Spinal cord (tissue), 10 donors: Measurements from ENCODE around the gene LDLR. TPM values are rescaled to one million over a fixed set of nuclear protein-coding genes. Genes with fewer than 3 reads are reported as not detected.

ENCODE experiments used
- DNase-seq, 6 donors: peaks; one replicate each; pipeline versions ENCODE4 v3.0.0 to v3.0.0-alpha.2; 2013 to 2015; ENCODE audit warnings: low spot score in 6 of 6, low read depth in 4 of 6
- H3K27ac ChIP-seq: one replicate; pipeline ENCODE4 v1.5.1; 2013; ENCODE audit warnings: low read depth, low read length, control low read depth
- H3K27me3 ChIP-seq: one replicate; pipeline ENCODE4 v1.6.1; 2013; ENCODE audit warnings: low read length; ENCODE audit not compliant: control insufficient read depth, insufficient read depth
- H3K36me3 ChIP-seq: one replicate; pipeline ENCODE4 v1.6.1; 2013; ENCODE audit warnings: low read length; ENCODE audit not compliant: control insufficient read depth, insufficient read depth
- H3K4me1 ChIP-seq: one replicate; pipeline ENCODE4 v1.6.1; 2013; ENCODE audit warnings: low read length; ENCODE audit not compliant: control insufficient read depth, insufficient read depth
- H3K4me3 ChIP-seq: one replicate; pipeline ENCODE4 v1.5.1; 2013; ENCODE audit warnings: low read depth, low read length, control low read depth
- H3K9me3 ChIP-seq: one replicate; pipeline ENCODE4 v1.6.1; 2013; ENCODE audit warnings: low read length; ENCODE audit not compliant: control insufficient read depth, insufficient read depth
- WGBS: methylation state at CpG from one replicate; pipeline ENCODE4 v1.1.5; 2013; ENCODE audit warnings: missing lambda C conversion rate; ENCODE audit not compliant: insufficient coverage; 5-methylcytosine and 5-hydroxymethylcytosine counted together
- polyA plus RNA-seq, 2 donors: library from polyadenylated mRNA; unstranded; fragments of 120-200 nt; gene quantifications; one replicate each; pipeline ENCODE4 v1.2.1, GENCODE V29; 2013; ENCODE audit not compliant: insufficient read length in 2 of 2
- total RNA-seq, 2 donors: library from RNA; depleted of rRNA in 1 of 2; stranded (reverse); fragments of 120-200 nt in 1 of 2; fragments of >200 nt in 1 of 2; gene quantifications; one replicate each; pipeline versions ENCODE4 v1.2.3 to v1.2.4, GENCODE V29; 2013 to 2014
- donor health status: healthy.

Gene LDLR
- total and polyA plus RNA-seq, 4 donors = 29.8 to 70.9 (median 30.2) TPM

DNA sequence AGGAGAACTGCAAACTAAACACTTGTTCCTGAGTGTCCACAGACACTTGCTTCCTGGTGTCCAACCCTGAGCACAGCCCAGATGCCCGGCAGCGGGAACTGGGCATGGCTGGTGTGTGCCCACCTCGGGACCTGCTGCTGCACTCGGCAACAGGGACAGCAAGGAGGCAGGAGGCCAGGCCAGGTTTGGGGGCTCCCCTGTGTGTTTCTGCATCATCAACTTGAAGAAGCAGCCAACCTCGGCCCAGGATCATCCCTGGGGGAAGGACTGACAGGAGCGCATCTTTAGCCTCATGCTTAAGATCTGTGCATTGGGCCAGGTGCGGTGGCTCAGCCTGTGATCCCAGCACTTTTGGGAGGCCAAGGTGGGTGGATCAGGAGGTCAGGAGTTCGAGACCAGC is 35.1 kb upstream of the LDLR start:
- DNase-seq = no peak
- peaks cover 88% of the 10 kb centered on the region for H3K36me3 ChIP-seq
- no peaks in the 10 kb centered on the region for H3K27me3 ChIP-seq
- WGBS = 81% methylated on average over 6 of the region's 8 CpGs
- H3K4me3 ChIP-seq = no peak overlapping the region
- no peaks in the 10 kb centered on the region for H3K9me3 ChIP-seq
- no peak overlapping the region for H3K27ac ChIP-seq
- H3K4me1 ChIP-seq = peaks cover 4% of the 10 kb centered on the region

DNA sequence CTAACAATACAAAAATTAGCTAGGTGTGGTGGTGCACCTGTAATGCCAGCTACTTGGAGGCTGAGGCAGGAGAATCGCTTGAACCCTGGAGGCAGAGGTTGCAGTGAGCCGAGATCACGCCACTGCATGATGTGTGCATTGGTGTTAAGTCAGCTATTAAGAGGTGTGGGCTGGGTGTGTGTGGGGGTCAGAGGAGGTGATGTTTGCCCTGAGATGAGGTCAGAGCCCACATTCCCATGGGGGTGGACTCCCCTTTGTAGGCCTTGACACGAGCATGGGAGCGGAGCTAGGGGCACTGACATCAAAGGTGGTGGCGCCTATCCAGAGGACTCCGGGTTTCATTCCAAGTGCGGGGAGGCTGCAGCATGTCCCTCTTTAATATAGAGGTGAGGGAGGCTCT is 34.6 kb upstream of the LDLR start:
- Histone ChIP-seq H3K27ac (no peak overlapping the region), H3K9me3 (no peaks in the 10 kb centered on the region), H3K27me3 (no peaks in the 10 kb centered on the region), H3K4me3 (no peak overlapping the region), H3K4me1 (peaks cover 4% of the 10 kb centered on the region), H3K36me3 (peaks cover 88% of the 10 kb centered on the region)
- DNase-seq = no peak
- WGBS = 88% methylated on average over 7 of the region's 8 CpGs

DNA sequence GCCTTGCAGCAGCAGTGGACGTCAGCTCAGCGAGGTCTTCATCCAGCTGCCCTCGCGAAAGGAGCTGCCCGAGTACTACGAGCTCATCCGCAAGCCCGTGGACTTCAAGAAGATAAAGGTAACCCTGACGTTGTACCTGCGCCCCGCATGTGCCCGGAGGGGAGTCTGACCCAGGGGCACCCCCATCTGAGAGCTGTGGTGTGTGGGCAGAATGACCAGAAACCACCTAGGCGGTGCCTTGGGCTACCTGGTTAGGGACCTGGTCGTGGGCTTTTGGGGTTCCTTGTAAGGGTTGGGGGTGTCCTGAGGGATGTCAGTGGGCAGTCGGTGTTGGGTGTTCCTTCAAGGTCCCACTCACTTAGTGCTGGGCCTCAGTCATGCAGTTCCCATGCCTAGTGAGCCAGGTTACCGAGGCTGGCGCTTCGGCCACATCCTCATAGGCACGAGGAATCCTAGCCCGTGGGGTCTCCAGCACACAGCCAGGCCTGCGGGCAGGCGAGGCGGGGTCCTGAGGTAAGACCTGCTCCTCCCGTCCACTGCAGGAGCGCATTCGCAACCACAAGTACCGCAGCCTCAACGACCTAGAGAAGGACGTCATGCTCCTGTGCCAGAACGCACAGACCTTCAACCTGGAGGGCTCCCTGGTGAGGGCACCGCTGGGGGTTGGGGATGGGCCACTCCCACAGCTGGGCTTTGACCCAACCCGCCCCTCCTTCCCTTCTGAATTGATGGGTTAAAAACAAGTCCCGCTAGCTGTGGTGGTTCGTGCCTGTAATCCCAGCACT is 30.8 kb upstream of the LDLR start:
- Histone ChIP-seq H3K9me3 (no peaks in the 10 kb centered on the region), H3K27me3 (no peaks in the 10 kb centered on the region), H3K4me1 (peaks cover 4% of the 10 kb centered on the region), H3K4me3 (no peak overlapping the region), H3K27ac (no peak overlapping the region), H3K36me3 (peaks cover 95% of the 10 kb centered on the region)
- 93% methylated on average over 31 of the region's 34 CpGs for WGBS
- DNase-seq = no peak

DNA sequence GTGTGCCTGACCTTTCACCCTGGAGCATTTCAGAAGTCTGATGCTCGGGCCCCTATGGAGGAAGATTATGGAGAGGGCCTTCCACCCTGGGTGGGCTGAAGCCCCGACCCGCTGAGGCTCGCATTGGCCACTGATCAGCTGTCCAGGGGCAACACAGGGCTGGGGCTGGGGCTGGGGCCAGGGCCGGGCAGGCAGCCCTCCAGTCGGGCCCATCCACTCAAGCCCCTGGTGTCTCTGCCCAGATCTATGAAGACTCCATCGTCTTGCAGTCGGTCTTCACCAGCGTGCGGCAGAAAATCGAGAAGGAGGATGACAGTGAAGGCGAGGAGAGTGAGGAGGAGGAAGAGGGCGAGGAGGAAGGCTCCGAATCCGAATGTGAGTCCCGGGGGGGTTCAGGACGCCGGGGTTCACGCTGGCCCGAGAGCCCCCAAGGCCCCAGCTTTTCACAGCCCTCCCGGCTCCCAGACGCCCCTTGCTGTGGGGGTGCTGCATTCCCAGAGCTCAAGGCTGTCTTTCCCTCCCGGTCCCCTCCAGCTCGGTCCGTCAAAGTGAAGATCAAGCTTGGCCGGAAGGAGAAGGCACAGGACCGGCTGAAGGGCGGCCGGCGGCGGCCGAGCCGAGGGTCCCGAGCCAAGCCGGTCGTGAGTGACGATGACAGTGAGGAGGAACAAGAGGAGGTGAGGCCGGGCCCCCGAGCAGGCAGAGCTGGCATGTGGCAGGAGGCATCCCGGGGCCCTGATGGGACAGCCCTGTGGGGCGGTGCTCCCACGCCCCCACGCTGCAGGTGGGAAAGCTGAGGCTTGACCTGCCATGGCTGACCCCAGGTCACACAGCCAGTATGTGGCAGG is 29.5 kb upstream of the LDLR start:
- WGBS = 96% methylated on average over 43 of the region's 43 CpGs
- Histone ChIP-seq H3K9me3 (no peaks in the 10 kb centered on the region), H3K27me3 (no peaks in the 10 kb centered on the region), H3K36me3 (peaks cover 94% of the 10 kb centered on the region), H3K27ac (no peak overlapping the region), H3K4me1 (no peaks in the 10 kb centered on the region), H3K4me3 (no peak overlapping the region)
- no peak for DNase-seq

DNA sequence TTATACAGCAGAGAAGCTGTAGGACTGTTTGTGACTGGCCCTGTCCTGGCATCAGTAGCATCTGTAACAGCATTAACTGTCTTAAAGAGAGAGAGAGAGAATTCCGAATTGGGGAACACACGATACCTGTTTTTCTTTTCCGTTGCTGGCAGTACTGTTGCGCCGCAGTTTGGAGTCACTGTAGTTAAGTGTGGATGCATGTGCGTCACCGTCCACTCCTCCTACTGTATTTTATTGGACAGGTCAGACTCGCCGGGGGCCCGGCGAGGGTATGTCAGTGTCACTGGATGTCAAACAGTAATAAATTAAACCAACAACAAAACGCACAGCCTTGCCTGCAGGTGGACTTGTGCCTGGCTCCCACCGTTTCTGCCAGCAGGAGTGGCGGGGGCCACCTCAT is 27.3 kb upstream of the LDLR start:
- Histone ChIP-seq H3K9me3 (no peaks in the 10 kb centered on the region), H3K27me3 (no peaks in the 10 kb centered on the region), H3K36me3 (peaks cover 93% of the 10 kb centered on the region), H3K27ac (no peak overlapping the region), H3K4me3 (no peak overlapping the region), H3K4me1 (no peaks in the 10 kb centered on the region)
- DNase-seq = no peak
- 75% methylated on average over 3 of the region's 14 CpGs for WGBS

GRCh38 chr19:11063434-11063833 is 25.8 kb upstream of the LDLR start:
- Histone ChIP-seq H3K36me3 (peaks cover 86% of the 10 kb centered on the region), H3K27ac (no peak overlapping the region)
- no peak for DNase-seq

GRCh38 chr19:11064831-11065303 is 24.4 kb upstream of the LDLR start:
- peaks cover 81% of the 10 kb centered on the region for H3K36me3 ChIP-seq
- no peak for DNase-seq
- peak overlapping the region; percentile 34 for H3K27ac ChIP-seq
- H3K9me3 ChIP-seq = no peaks in the 10 kb centered on the region
- H3K4me3 ChIP-seq = no peak overlapping the region
- H3K27me3 ChIP-seq = no peaks in the 10 kb centered on the region
- peaks cover 5% of the 10 kb centered on the region for H3K4me1 ChIP-seq
- 77% methylated on average over 10 of the region's 10 CpGs for WGBS

More at GRCh38 chr19:11063434-11063833, 25.8 kb upstream of the LDLR start:
- 100% methylated on average over 1 of the region's 3 CpGs for WGBS
- no peak overlapping the region for H3K4me3 ChIP-seq
- no peaks in the 10 kb centered on the region for H3K27me3 ChIP-seq
- no peaks in the 10 kb centered on the region for H3K4me1 ChIP-seq
- no peaks in the 10 kb centered on the region for H3K9me3 ChIP-seq

DNA sequence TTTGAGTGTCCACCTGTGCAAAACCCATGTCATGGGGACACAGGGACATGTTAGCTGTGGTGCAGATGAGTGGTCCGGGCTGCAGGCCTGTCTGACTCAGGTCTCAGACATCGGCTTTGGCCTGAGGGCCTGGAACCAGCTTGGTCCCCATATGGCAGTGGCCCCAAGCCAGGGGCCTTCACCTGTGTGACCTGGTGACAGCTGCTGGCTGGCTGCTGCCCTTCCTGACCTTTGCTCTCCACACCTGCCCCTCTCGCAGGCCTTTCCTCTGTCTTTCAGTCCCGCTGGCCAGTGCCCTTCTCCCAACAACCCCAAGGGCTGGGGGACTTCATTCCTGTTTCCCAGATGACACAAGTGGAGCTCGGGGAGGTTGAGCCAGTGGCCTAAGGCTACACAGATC is 22.9 kb upstream of the LDLR start:
- DNase-seq = no peak
- 98% methylated on average over 3 of the region's 5 CpGs for WGBS
- Histone ChIP-seq H3K27ac (no peak overlapping the region), H3K4me3 (no peak overlapping the region), H3K4me1 (peaks cover 5% of the 10 kb centered on the region), H3K27me3 (no peaks in the 10 kb centered on the region), H3K36me3 (peaks cover 69% of the 10 kb centered on the region), H3K9me3 (no peaks in the 10 kb centered on the region)

DNA sequence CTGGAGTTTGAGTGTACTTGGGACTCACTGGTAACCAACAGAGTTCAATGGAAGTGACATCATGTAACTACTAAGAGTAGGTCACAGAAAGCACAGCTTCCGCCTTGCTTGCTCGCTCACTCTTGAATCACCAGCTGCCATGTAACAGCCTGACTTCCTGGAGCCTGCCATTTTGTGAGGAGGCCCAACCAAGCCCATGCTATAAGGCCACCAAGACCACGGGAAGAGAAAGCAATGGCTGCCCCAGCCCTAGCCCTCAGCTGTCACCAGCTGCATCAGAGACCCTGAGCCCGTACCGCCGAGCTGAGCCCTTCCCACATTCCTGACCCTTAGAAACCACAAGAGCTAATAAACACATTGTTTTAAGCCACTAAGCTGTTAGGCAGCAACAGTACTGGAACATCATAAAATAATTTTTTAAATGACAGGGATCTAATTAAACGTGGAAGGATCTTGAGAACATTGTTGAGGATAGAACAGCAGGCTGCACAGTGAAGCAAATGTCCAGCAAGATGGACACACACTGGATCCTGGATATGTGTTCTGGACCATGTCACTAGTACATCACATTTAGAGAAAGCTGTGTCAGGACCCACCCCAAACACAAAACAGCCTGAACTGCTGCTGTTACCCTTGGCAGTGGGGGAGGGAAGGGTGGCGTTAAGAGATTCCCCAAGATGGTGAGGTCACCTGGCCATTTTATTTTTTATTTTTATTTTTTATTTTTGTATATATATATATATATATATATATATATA is 21.7 kb upstream of the LDLR start:
- Histone ChIP-seq H3K36me3 (peaks cover 57% of the 10 kb centered on the region), H3K4me1 (peaks cover 5% of the 10 kb centered on the region), H3K27me3 (no peaks in the 10 kb centered on the region), H3K27ac (no peak overlapping the region), H3K9me3 (no peaks in the 10 kb centered on the region), H3K4me3 (no peak overlapping the region)
- 95% methylated on average over 3 of the region's 8 CpGs for WGBS
- no peak for DNase-seq
